ENCODE data around the gene MANEAL.

Gene MANEAL

DNA sequence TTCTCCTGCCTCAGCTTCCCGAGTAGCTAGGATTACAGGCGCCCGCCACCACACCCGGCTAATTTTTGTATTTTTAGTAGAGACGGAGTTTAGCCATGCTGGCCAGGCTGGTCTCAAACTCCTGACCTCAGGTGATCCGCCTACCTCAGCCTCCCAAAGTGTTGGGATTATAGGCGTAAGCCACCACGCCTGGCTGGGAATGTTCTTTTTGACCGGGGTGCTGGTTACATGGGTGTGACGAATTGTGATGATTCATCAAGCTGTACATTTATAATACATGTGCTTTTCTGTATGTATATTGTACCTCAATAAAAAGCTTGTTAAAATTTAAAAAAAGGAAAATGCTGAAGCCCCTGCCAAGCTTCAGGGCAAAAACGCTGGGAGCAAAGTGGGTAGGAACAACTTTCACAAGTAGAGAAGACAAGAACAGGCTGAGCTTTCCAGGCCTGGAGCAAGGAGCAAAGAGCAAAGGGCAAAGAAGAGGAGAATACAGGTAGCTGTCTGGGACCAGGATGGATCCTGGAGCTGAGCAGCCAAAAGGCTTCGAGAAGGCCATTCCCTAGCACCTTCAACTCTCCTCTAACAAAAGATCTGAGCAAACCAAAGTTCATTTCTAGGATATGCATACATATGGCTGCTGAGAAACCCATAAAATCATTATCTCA, 34.9 kb downstream of the MANEAL start:
- DNase-seq: no peak

DNA sequence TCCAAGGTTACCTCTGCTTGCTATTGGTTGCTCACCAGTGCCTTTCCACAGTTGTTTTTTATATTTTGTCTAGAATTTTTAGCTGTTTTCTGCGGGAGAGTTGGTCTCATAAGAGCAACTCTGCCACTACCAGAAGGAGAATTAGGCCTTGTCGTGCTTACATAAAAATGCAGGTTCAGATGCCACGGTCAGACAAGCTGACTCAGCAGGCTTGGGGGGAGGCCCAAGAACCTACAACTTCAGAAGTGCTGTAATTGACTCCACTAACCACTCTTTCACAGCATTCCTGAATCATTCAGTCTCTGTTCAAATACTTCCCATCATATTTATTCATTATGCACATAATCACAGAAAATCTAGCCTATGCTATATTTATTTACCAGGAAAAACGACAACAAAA, 37.5 kb downstream of the MANEAL start:
- DNase-seq: no peak

DNA sequence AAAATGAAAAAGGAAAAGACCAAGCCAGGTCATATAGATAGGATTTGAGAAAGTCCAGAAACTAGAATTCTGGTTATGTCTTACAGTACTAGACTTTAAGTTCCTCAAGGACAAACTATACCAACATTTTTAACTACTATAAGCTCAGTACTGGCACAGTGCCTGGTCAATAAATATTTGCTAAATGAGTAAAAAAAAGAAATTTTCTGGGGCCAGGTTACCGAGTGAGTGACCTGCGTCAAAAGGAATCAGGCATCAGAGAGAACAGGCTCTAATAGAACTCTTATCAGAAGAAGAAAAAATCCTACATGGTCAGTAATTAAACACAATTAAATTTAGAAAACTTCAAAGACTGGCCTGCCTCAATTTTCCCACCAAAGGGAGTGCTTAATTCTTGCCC, 38.2 kb downstream of the MANEAL start:
- no peak for DNase-seq

DNA sequence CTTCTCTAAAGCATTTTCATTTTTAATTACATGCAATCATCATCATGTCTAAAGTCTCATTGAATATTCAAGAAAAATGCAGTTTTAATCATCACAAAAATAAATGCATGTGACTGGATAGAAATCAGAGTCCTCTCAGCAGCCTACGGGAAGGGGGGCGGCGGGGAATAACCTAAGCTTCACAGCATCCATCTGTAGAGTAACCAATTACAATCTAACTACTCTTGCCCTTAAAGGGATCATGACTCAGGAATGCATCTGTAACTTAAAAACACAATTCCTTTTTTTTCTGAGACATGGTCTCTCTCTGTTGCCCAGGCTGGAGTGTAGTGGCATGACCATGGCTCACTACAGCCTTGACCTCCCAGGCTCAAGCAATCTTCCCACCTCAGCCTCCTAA, 43.1 kb downstream of the MANEAL start:
- DNase-seq: no peak

DNA sequence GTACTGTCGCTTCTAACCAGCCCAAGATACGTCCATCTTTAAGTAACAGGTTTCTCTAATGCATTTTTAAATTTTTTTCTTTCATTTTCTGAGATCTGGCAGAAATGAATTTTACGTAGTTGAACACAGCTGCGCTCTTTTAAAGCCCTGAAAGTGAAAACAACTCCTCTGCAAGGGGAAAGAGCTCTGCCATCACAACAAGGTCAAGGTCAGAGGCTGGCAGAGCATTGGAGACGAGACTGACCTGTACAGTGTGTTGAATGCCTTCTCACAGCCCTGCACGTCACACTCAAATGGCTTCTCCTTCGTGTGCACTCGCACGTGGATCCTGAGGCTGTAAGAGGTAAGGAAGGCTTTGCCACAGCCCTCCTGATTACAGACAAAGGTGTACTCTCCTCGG, 46.0 kb downstream of the MANEAL start:
- no peak for DNase-seq

DNA sequence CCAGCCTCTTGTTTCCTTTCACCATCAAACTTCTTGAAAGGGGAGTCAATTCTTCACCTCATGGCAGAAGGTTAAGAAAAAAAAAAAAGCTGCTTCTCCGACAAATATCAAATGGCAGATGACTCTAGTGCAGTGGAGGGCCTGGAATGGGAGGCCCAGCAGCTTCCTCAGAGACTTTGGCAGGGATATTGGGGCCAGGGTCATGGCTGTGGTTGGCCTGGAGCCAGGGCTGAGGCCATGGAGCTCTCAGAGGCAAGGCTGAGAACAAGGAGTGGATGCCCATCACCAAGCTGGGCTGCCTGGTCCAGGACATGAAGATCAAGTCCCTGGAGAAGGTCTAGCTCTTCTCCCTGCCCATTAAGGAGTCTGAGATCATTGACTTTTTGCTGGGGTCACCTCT, 47.1 kb downstream of the MANEAL start:
- DNase-seq: no peak

DNA sequence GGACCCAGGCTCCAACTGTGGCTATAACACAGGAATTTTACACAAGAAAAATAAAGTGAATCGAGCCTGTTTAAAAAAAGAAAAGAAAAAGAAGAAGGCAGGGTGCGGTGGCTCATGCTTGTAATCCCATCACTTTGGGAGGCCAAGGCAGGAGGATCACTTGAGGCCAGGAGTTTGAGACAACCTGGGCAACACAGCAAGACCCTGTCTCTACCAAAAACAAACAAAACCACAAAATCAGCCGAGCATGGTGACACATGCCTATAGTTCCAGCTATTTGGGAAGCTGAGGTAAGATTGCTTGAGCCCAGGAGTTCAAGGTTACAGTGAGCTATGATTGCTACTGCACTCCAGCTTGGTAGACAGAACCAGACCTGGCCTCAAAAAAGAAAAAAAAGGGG, 48.0 kb downstream of the MANEAL start:
- no peak for DNase-seq

DNA sequence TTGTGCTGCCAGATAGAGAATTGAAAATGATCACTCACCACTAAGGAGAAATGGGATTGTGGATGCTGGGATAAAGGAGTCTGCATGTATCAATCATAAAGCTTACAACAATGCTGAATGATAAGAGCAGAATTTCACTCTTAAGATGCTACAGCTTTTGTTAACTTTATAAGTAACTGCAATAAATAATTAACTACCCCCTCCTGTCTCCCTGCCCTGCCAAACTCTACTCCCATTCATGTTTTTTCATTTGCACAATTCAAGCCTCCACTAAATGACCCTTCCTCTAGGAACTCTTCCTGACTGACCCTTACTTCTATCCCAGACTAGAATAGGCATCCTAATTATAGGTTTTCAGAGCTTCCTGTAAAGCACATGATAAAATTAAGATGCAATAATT, 50.9 kb downstream of the MANEAL start:
- DNase-seq: no peak

DNA sequence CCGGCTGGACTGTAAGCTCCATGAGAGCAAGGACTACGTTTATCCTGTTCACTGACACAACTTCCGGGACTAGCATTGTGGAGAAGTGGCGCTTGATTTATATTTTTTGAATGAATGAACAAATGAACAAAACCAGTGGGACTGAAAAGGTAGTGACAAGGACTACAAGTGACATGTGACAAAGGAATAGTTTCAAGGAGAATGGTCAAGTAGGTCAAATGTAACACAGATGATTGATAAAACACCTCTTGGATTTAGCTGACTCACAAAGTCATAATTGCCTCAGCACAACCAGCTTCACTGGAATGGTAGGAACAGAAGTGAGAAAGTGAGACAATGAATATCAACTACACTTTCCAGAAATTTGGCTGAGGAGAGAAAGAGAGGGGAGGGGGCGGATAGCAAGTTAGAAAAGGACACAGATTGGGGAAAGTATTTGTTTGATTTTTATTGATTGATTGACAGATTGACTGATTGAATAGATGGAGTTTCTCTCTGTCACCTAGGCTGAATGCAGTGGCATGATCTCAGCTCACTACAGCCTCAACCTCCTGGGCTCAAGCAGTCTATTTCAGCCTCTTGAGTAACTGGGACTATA, 51.5 kb downstream of the MANEAL start:
- DNase-seq: no peak

DNA sequence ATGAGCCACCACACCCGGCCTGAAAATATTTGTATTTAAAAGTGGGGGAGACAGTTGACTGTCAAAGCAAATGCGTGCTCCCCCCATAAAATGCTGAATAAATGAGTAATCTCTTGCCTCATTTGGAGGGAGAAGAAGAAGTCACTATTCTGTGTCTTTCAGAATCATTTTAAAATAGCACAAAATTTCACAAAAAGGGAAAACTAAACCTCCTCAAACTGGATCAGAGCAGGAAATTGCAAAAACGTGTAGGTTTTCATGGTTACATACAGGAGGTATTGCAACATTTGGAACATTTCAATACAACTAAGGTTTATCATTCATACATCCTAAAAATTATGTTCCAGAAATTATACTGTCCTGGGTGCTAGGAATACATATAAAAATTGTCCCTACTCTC, 52.1 kb downstream of the MANEAL start:
- DNase-seq: no peak

DNA sequence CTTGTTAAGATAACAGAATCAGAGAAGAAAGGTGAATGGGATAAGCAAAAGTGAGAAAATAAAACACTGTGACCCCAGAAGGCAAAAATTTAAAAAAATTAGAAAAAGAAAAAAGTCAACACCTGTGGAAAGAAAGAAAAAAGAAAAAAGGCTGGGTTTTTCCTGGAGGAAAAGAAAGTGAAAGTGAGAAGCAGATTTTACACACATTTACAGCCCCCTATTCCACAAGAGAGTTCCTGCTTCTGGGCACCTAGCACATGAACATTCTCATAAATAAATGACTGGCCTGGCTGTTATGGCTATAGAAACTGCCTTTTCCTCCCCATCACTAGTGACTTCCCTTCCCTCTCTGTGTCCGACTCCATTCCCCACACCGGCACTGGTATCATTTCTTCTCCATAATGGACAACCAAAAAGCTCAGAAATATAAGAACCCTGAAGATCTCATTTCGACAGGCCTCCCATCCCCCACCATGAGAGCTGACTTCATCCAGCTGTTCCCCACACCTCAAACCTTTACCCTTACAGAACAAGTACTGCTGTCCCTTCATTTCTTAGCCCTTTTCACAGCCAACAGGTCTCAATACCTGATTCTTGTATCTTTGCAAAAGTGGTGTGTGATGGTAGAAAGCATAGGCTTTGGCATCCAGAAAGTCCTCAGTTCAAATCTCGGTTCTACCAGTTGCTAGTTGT, 53.1 kb downstream of the MANEAL start:
- DNase-seq: no peak

DNA sequence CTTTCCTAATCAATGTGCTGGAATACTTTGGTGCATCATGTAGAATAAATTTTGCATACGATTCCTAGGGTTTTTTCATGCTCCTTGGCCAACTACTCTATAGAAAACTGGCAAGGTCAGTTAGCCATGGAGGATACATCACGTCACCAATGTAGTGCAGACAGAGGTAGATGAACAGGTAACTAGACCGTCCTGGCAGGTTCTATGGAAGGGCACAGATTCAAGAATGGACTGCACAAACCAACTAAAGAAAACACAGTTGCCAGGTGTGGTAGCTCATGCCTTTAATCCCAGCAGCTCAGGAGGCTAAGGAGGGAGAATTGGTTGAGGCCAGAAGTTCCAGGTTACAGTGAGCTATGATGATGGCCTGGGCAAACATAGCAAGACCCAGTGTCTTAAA, 55.8 kb downstream of the MANEAL start:
- DNase-seq: no peak

DNA sequence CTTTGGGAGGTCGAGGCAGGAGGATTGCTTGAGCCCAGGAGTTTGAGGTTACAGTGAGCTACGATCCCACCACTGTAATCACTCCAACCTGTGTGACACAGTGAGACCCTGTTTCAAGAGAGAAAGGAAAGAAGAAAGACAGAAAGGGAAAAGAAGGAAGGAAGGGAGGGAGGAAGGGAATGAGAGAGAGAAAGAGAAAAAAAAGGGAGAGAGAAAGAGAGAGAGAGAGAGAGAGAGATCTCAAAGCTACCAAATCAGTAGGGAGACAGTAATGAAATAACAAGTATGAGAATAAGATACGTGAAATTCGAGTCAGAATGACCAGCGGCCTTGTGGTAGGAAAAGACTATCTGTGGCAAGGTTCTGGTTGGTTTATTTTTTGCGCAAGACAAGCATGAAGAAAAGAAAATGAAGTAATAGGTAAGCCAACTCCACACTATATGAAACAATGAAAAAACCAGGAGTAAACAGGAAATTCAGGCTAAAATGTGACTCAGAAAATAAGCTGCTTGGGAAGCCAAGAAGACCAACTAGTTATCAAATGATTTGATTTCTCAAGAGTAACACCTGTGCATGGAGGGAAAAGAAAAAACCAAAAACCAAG, 56.8 kb downstream of the MANEAL start:
- no peak for DNase-seq
